ENCODE results near the gene VEZF1. TPM values are rescaled to one million over a fixed set of nuclear protein-coding genes. Genes with fewer than 3 reads are reported as not detected.

VEZF1 gene
- total RNA-seq, 1 experiment from 2014 or later = 77.7 TPM

DNA sequence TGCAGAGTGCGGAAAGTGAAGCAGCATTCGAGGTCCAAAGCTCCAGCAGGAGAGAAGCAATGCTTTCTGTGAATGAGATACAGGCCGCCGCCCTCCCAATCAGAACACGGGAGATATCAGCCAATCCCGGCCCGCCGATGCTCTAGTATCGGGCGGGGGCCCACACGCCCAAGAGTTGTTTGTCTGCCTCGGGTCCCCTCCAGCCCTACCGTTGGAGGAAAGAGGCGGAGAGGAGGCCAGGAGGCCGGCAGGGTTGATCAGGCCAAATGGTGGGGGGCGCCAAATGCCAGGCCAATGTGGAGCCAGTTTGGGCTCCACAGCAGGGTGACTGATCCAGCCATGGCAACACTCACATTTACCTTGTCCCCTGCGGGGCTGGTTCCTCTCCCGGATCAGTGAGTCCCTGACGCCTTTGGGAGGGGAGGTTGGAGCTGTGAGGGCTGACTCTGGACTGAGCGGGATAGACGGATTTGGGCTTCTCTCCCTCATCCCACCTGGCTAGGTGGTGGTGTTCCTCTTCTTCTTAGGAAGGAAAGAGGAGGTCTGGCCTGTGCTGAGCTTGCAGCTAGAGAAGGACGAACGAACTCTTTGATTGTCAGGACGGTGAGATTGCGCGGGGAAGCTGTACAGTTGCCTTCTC lies 22.4 kb downstream of the VEZF1 start:
- Histone ChIP-seq H3K27me3 (replicated peaks; ENCODE audit: insufficient read depth, low read depth, low read length, poor library complexity) (no peaks in the 10 kb centered on the region), H3K4me1 (ENCODE audit: insufficient read depth, low read length, poor library complexity, severe bottlenecking) (peaks cover 4% of the 10 kb centered on the region), H3K4me3 (ENCODE audit: low read depth, low read length, poor library complexity, severe bottlenecking) (no peak overlapping the region), H3K36me3 (ENCODE audit: insufficient read depth, low read length, poor library complexity, severe bottlenecking) (no peaks in the 10 kb centered on the region), H3K9me3 (ENCODE audit: low read depth, low read length, poor library complexity, severe bottlenecking) (no peaks in the 10 kb centered on the region), H3K27ac (ENCODE audit: low read depth, low read length, poor library complexity, severe bottlenecking) (no peak overlapping the region)
- intact Hi-C loops (cut with micrococcal nuclease; ENCODE audit: unreplicated experiment) = no loop called here
- BruUV-seq (replicated peaks) = no TSS peak
- TF ChIP-seq, protein P1, sequence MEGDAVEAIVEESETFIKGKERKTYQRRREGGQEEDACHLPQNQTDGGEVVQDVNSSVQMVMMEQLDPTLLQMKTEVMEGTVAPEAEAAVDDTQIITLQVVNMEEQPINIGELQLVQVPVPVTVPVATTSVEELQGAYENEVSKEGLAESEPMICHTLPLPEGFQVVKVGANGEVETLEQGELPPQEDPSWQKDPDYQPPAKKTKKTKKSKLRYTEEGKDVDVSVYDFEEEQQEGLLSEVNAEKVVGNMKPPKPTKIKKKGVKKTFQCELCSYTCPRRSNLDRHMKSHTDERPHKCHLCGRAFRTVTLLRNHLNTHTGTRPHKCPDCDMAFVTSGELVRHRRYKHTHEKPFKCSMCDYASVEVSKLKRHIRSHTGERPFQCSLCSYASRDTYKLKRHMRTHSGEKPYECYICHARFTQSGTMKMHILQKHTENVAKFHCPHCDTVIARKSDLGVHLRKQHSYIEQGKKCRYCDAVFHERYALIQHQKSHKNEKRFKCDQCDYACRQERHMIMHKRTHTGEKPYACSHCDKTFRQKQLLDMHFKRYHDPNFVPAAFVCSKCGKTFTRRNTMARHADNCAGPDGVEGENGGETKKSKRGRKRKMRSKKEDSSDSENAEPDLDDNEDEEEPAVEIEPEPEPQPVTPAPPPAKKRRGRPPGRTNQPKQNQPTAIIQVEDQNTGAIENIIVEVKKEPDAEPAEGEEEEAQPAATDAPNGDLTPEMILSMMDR (conservative IDR thresholded peaks at IDR 0.05; ENCODE audit: low read depth, low read length) = no peak
- no peak for TF ChIP-seq EZH2 (IDR thresholded peaks at IDR 0.05; ENCODE audit: borderline replicate concordance, low read depth, low read length, poor library complexity, severe bottlenecking)
- ChIA-PET CTCF (no interaction called here), POLR2A (ENCODE audit: low non-redundant PET) (no interaction called here)
- no peak for DNase-seq (ENCODE audit: low spot score)

DNA sequence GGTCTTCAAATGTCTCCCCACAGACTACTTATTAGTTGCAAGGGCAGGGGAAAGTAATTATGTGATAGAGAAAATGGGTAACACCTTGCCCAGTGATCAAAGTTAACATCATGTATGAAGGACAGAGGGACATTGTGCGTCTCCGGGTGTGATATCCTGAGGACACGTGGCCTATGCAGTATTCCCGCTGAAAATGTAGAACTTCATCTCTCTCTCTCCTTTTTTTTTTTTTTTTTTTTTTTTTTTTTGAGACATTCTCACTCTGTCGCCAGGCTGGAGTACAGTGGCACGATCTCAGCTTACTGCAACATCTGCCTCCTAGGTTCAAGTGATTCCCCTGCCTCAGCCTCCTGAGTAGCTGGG lies 24.9 kb downstream of the VEZF1 start:
- H3K36me3 ChIP-seq (ENCODE audit: insufficient read depth, low read length, poor library complexity, severe bottlenecking) = no peaks in the 10 kb centered on the region
- BruUV-seq (replicated peaks) = no TSS peak
- no peak overlapping the region for H3K27ac ChIP-seq (ENCODE audit: low read depth, low read length, poor library complexity, severe bottlenecking)
- TF ChIP-seq, protein P1 (conservative IDR thresholded peaks at IDR 0.05; ENCODE audit: low read depth, low read length) = no peak
- ChIA-PET CTCF (no interaction called here), POLR2A (ENCODE audit: low non-redundant PET) (no interaction called here)
- DNase-seq (ENCODE audit: low spot score) = no peak
- no peak overlapping the region for H3K4me3 ChIP-seq (ENCODE audit: low read depth, low read length, poor library complexity, severe bottlenecking)
- H3K9me3 ChIP-seq (ENCODE audit: low read depth, low read length, poor library complexity, severe bottlenecking) = no peaks in the 10 kb centered on the region
- no peaks in the 10 kb centered on the region for H3K4me1 ChIP-seq (ENCODE audit: insufficient read depth, low read length, poor library complexity, severe bottlenecking)
- intact Hi-C loops (cut with micrococcal nuclease; ENCODE audit: unreplicated experiment) = no loop called here
- H3K27me3 ChIP-seq (replicated peaks; ENCODE audit: insufficient read depth, low read depth, low read length, poor library complexity) = no peaks in the 10 kb centered on the region

DNA sequence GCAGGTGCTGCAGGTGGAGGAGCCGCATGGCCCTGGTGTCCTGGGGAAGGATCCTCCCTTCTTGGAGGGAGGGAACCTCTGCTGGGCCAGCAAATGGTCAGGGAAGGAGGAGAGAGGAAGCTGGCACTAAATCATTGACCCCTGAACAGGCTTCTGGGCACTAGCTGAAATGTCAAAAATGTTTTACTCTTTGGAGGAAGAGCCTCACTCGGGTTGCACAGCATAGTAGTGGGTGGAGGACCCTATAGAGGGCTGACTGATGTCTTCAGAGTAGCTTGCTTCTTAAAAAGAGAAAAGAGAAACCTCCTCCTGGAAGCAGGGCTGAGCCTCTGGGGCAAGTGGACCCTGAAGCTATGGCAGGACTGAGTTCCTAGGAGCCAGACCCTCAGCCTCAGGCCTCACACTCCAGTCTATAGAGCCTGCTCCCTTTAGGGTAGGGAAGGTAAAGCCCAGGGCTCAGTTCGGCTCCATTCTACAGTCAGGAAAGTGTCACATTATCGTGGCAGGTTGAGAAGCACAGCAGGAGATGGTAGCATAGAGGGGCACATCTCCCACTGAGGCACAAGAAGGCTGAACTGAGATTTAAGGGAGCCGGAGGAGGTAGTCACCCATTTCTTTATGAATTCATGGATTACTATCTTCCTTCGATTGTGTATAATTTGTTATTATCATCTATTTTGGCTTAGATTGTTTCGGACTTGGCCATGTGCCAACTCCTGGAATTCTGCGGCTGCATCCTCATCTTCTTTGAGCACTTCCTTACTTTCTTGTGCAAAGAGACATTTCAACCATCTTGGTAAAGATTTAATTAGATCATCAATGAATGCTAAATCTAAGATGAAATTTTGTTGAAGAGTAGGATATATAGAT lies 25.5 kb downstream of the VEZF1 start:
- CTCF ChIA-PET = no interaction called here

More for the DNA sequence above, 25.5 kb downstream of the VEZF1 start:
- no peak overlapping the region for H3K4me3 ChIP-seq (ENCODE audit: low read depth, low read length, poor library complexity, severe bottlenecking)
- H3K27ac ChIP-seq (ENCODE audit: low read depth, low read length, poor library complexity, severe bottlenecking) = no peak overlapping the region
- no peak for TF ChIP-seq EZH2 (IDR thresholded peaks at IDR 0.05; ENCODE audit: borderline replicate concordance, low read depth, low read length, poor library complexity, severe bottlenecking)
- TF ChIP-seq, protein P1 (conservative IDR thresholded peaks at IDR 0.05; ENCODE audit: low read depth, low read length) = no peak
- no peaks in the 10 kb centered on the region for H3K36me3 ChIP-seq (ENCODE audit: insufficient read depth, low read length, poor library complexity, severe bottlenecking)
- BruUV-seq (replicated peaks) = no TSS peak
- H3K27me3 ChIP-seq (replicated peaks; ENCODE audit: insufficient read depth, low read depth, low read length, poor library complexity) = no peaks in the 10 kb centered on the region
- no peak for DNase-seq (ENCODE audit: low spot score)
- intact Hi-C loops (cut with micrococcal nuclease; ENCODE audit: unreplicated experiment) = no loop called here
- no peaks in the 10 kb centered on the region for H3K4me1 ChIP-seq (ENCODE audit: insufficient read depth, low read length, poor library complexity, severe bottlenecking)
- H3K9me3 ChIP-seq (ENCODE audit: low read depth, low read length, poor library complexity, severe bottlenecking) = no peaks in the 10 kb centered on the region
- POLR2A ChIA-PET (ENCODE audit: low non-redundant PET) = no interaction called here

All from A673 (cell line).